ENCODE data around the gene ALLC.
"Not testable (repeated sequence)": the region's sequence is repeated elsewhere in the genome, so short reads cannot be mapped to it uniquely, and the experiment has no call there.

The ALLC gene

GRCh38 chr2:3657881-3658280 lies at the start of gene ALLC:
TSS of gene ALLC (plus strand) at chr2:3658200. CDS start at chr2:3671158, 12,958 bp downstream.
- DNase-seq: no peak

GRCh38 chr2:3608373-3609278 lies 49.4 kb upstream of the ALLC start:
- no peak for DNase-seq

- DNase-seq: not testable (repeated sequence)
These were observed 48.7 kb upstream of the ALLC start for GRCh38 chr2:3609279-3609673.

GRCh38 chr2:3610415-3610814 lies 47.6 kb upstream of the ALLC start:
- DNase-seq: no peak

- no peak for DNase-seq
These were observed 47.0 kb upstream of the ALLC start for GRCh38 chr2:3610881-3611505.

GRCh38 chr2:3611589-3611988 lies 46.4 kb upstream of the ALLC start:
- DNase-seq: no peak

- DNase-seq: no peak
These were observed 45.1 kb upstream of the ALLC start for GRCh38 chr2:3612639-3613523.

- DNase-seq: no peak
These were observed 44.5 kb upstream of the ALLC start for GRCh38 chr2:3613524-3613905.

GRCh38 chr2:3614743-3615142 lies 43.3 kb upstream of the ALLC start:
- DNase-seq: not testable (repeated sequence)

GRCh38 chr2:3615541-3616200 lies 42.3 kb upstream of the ALLC start:
- not testable (repeated sequence) for DNase-seq

- DNase-seq: not testable (repeated sequence)
These were observed 41.4 kb upstream of the ALLC start for GRCh38 chr2:3616435-3617197.

- no peak for DNase-seq
These were observed 40.7 kb upstream of the ALLC start for GRCh38 chr2:3617198-3617890.

- no peak for DNase-seq
These were observed 39.6 kb upstream of the ALLC start for GRCh38 chr2:3618367-3618766.

- DNase-seq: no peak
These were observed 39.0 kb upstream of the ALLC start for GRCh38 chr2:3619033-3619432.

- DNase-seq: not testable (repeated sequence)
These were observed 38.3 kb upstream of the ALLC start for GRCh38 chr2:3619661-3620060.

GRCh38 chr2:3620834-3621233 lies 37.2 kb upstream of the ALLC start:
- DNase-seq: no peak

GRCh38 chr2:3622967-3623366 lies 35.0 kb upstream of the ALLC start:
- no peak for DNase-seq

- no peak for DNase-seq
These were observed 33.8 kb upstream of the ALLC start for GRCh38 chr2:3624059-3624794.

- no peak for DNase-seq
These were observed 32.8 kb upstream of the ALLC start for GRCh38 chr2:3625186-3625585.

All from amygdala (tissue), 56 donors.